ENCODE results near the gene PDE4B. TPM values are rescaled to one million over a fixed set of nuclear protein-coding genes. Genes with fewer than 3 reads are reported as not detected.

PDE4B gene
- total RNA-seq, 3 donors from 2014 or later: 8.0 to 207 (median 54.4) TPM

DNA sequence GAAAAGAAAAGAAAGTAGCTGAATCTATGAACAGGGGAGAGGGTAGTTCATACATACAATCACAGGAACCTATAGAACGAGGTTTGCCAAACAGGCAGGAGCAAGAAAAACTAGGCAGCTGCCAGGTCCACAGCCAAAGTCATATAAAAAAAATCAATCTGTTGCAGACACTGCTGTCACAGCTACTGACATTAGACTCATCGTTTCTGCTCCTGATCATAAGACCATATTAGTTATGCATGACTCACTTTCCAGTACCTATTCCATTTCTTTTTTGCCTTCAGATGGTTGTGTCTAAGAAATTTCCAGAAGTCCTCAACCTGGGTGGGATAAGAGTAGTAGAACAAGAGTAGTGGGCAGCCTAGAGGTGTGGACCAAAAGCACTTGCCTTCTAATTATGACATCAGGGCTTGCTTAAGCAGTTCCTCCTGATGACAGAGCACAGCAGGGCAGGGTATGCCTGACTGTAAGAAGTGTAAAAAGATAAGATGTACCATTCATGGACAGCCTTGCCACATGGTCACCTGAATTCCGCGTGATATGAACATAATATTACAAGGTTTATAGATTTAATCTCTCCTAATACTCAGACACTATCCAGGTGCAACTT is 418.0 kb downstream of the PDE4B start:
- H3K36me3 ChIP-seq: no peaks in the 10 kb centered on the region
- H3K4me1 ChIP-seq: no peaks in the 10 kb centered on the region
- H3K4me3 ChIP-seq: no peak overlapping the region
- no peak for DNase-seq (ENCODE audit: low spot score in 2 of 2)
- H3K27ac ChIP-seq: no peak overlapping the region
- H3K27me3 ChIP-seq: no peaks in the 10 kb centered on the region
- intact Hi-C loops (cut with DNase I; ENCODE audit: low total_unique reads): no loop called here
- no peaks in the 10 kb centered on the region for H3K9me3 ChIP-seq
- no peak for TF ChIP-seq POLR2AphosphoS5 (IDR thresholded peaks at IDR 0.05)
- TF ChIP-seq POLR2A (IDR thresholded peaks at IDR 0.05): no peak
- TF ChIP-seq CTCF (IDR thresholded peaks at IDR 0.05): no peak

DNA sequence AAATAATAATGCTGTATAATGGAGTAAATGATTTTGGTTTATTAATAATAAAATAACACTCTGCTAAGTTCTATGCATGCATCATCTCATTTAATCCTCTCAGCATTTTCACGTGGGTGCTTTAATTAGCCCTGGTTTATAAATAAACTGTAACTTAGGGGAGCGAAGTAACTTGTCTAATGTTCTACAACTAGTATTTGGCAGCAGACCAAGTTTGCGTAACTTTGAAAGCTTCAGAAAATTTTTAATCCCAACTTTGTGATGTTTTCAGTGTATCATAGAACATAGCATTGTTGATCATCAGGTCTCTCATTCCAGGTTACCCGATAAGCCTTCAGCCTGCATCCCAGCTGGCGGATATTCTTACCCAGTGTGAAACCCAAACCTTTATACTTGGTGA is 418.8 kb downstream of the PDE4B start:
- no peaks in the 10 kb centered on the region for H3K9me3 ChIP-seq
- no peak for DNase-seq (ENCODE audit: low spot score in 2 of 2)
- intact Hi-C loops (cut with DNase I; ENCODE audit: low total_unique reads): no loop called here
- H3K36me3 ChIP-seq: no peaks in the 10 kb centered on the region
- no peaks in the 10 kb centered on the region for H3K4me1 ChIP-seq
- TF ChIP-seq CTCF (IDR thresholded peaks at IDR 0.05): no peak
- TF ChIP-seq POLR2AphosphoS5 (IDR thresholded peaks at IDR 0.05): no peak
- TF ChIP-seq POLR2A (IDR thresholded peaks at IDR 0.05): no peak
- H3K27ac ChIP-seq: no peak overlapping the region
- H3K4me3 ChIP-seq: no peak overlapping the region
- no peaks in the 10 kb centered on the region for H3K27me3 ChIP-seq

DNA sequence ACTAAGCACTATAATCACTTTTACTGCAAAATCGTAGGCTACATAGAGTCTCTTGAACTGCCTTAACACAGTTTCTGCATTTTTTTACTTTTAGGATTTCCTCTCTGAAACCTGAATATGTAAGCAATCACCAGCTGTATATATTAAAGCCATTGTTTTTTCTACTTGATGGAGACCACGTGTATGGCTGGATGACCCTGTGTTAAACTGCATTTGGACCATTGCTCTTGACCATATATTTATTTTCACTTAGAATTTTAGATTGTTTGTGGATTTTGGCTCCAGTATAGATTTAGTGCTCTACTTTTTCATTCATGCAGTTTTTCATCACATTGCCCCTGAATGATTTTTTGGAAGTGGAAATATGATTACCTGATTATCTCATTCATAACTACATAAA is 420.8 kb downstream of the PDE4B start:
- Histone ChIP-seq H3K9me3 (no peaks in the 10 kb centered on the region), H3K4me3 (no peak overlapping the region), H3K4me1 (no peaks in the 10 kb centered on the region), H3K27me3 (no peaks in the 10 kb centered on the region), H3K36me3 (no peaks in the 10 kb centered on the region), H3K27ac (no peak overlapping the region)
- no peak for DNase-seq (ENCODE audit: low spot score in 2 of 2)
- TF ChIP-seq CTCF (IDR thresholded peaks at IDR 0.05): no peak
- intact Hi-C loops (cut with DNase I; ENCODE audit: low total_unique reads): no loop called here

GRCh38 chr1:66214901-66215300 is 422.2 kb downstream of the PDE4B start:
- H3K27ac ChIP-seq: no peak overlapping the region
- no peaks in the 10 kb centered on the region for H3K9me3 ChIP-seq
- no peak for DNase-seq (ENCODE audit: low spot score in 2 of 2)
- TF ChIP-seq POLR2A (IDR thresholded peaks at IDR 0.05) (no peak), POLR2AphosphoS5 (IDR thresholded peaks at IDR 0.05) (no peak)
- intact Hi-C loops (cut with DNase I; ENCODE audit: low total_unique reads): no loop called here
- no peaks in the 10 kb centered on the region for H3K27me3 ChIP-seq
- no peak overlapping the region for H3K4me3 ChIP-seq
- H3K4me1 ChIP-seq: no peaks in the 10 kb centered on the region
- no peaks in the 10 kb centered on the region for H3K36me3 ChIP-seq

GRCh38 chr1:66217021-66217420 is 424.3 kb downstream of the PDE4B start:
- no peak for DNase-seq (ENCODE audit: low spot score in 2 of 2)
- H3K36me3 ChIP-seq: no peaks in the 10 kb centered on the region

More at GRCh38 chr1:66217021-66217420, 424.3 kb downstream of the PDE4B start:
- H3K4me1 ChIP-seq: no peaks in the 10 kb centered on the region
- H3K27me3 ChIP-seq: no peaks in the 10 kb centered on the region
- H3K4me3 ChIP-seq: no peak overlapping the region
- H3K9me3 ChIP-seq: no peaks in the 10 kb centered on the region
- TF ChIP-seq CTCF (IDR thresholded peaks at IDR 0.05): no peak
- H3K27ac ChIP-seq: no peak overlapping the region
- intact Hi-C loops (cut with DNase I; ENCODE audit: low total_unique reads): no loop called here
